KMS-11 (cell line): Measurements from ENCODE around the gene POPDC3.

Experiments
- H2AFZ ChIP-seq: fragments of 200-600 bp; sonication (generic); 2 replicates; pipeline ENCODE4 v1.6.1; 2016; ENCODE audit warnings: antibody characterized with exemption, mixed run types, low read depth
- H3K27ac ChIP-seq: fragments of 200-600 bp; sonication (generic); 2 replicates; pipeline ENCODE4 v1.6.1; 2016; ENCODE audit warnings: mild to moderate bottlenecking, mixed run types
- H3K27me3 ChIP-seq: fragments of 200-600 bp; sonication (generic); 2 replicates; pipeline ENCODE4 v1.6.1; 2017; ENCODE audit warnings: mild to moderate bottlenecking, low read depth, mixed run types, moderate library complexity; ENCODE audit not compliant: insufficient read depth
- H3K36me3 ChIP-seq: fragments of 200-600 bp; sonication (generic); 2 replicates; pipeline ENCODE4 v1.6.1; 2017; ENCODE audit warnings: mild to moderate bottlenecking, mixed run types; ENCODE audit not compliant: insufficient read depth
- H3K4me1 ChIP-seq: fragments of 200-600 bp; sonication (generic); 2 replicates; pipeline ENCODE4 v1.6.1; 2016; ENCODE audit warnings: mild to moderate bottlenecking, low read depth, mixed run types; ENCODE audit not compliant: poor library complexity, severe bottlenecking
- H3K4me2 ChIP-seq: fragments of 200-600 bp; sonication (generic); 2 replicates; pipeline ENCODE4 v1.7.0; 2016; ENCODE audit warnings: mild to moderate bottlenecking, mixed run types
- H3K4me3 ChIP-seq: fragments of 200-600 bp; sonication (generic); IDR thresholded peaks from 2 replicates; pipeline ENCODE4 v1.6.1; 2017; ENCODE audit warnings: low read depth, low read length, mixed read lengths; ENCODE audit not compliant: insufficient read depth
- H3K79me2 ChIP-seq: fragments of 200-600 bp; sonication (generic); 2 replicates; pipeline ENCODE4 v1.6.1; 2016; ENCODE audit warnings: low read depth, mixed run types; ENCODE audit not compliant: insufficient read depth
- H3K9ac ChIP-seq: fragments of 200-600 bp; sonication (generic); 2 replicates; pipeline ENCODE4 v1.6.1; 2016; ENCODE audit warnings: mild to moderate bottlenecking, mixed run types
- H4K20me1 ChIP-seq: fragments of 200-600 bp; sonication (generic); 2 replicates; pipeline ENCODE4 v1.6.1; 2016; ENCODE audit warnings: mild to moderate bottlenecking, mixed run types; ENCODE audit not compliant: insufficient read depth
- CTCF ChIP-seq: fragments of 200-600 bp; sonication (generic); conservative IDR thresholded peaks from 2 replicates; pipeline ENCODE4 v1.6.1; 2017; ENCODE audit warnings: low read depth, mild to moderate bottlenecking, antibody characterized with exemption, low read length, moderate library complexity, mixed read lengths

The POPDC3 gene

GRCh38 chr6:105151644-105152043 lies 28.2 kb downstream of the POPDC3 start:
- H3K4me3 ChIP-seq = no peak overlapping the region
- peak overlapping the region; percentile 100 for H3K27ac ChIP-seq
- TF ChIP-seq CTCF = no peak
- no peaks in the 10 kb centered on the region for H3K36me3 ChIP-seq
- H4K20me1 ChIP-seq = no peaks in the 10 kb centered on the region
- H3K4me1 ChIP-seq = peaks cover 41% of the 10 kb centered on the region
- peak overlapping the region; percentile 87 for H3K9ac ChIP-seq
- no peaks in the 10 kb centered on the region for H3K79me2 ChIP-seq
- no peaks in the 10 kb centered on the region for H3K27me3 ChIP-seq
- H2AFZ ChIP-seq = peak overlapping the region; percentile 48
- H3K4me2 ChIP-seq = peak overlapping the region; percentile 90

- no peak overlapping the region for H3K4me2 ChIP-seq
- peaks cover 5% of the 10 kb centered on the region for H3K4me1 ChIP-seq
- H3K9ac ChIP-seq = no peak overlapping the region
- no peak overlapping the region for H3K4me3 ChIP-seq
- H3K27ac ChIP-seq = no peak overlapping the region
- no peak overlapping the region for H2AFZ ChIP-seq
- no peak for TF ChIP-seq CTCF
- no peaks in the 10 kb centered on the region for H3K36me3 ChIP-seq
- no peaks in the 10 kb centered on the region for H3K27me3 ChIP-seq
- no peaks in the 10 kb centered on the region for H3K79me2 ChIP-seq
- H4K20me1 ChIP-seq = no peaks in the 10 kb centered on the region
Measured at GRCh38 chr6:105138141-105138540, 41.7 kb downstream of the POPDC3 start.

- H3K79me2 ChIP-seq = no peaks in the 10 kb centered on the region
- no peaks in the 10 kb centered on the region for H3K27me3 ChIP-seq
- H3K36me3 ChIP-seq = no peaks in the 10 kb centered on the region
- peak overlapping the region; percentile 21; the same call in 1 of the 2 replicates for H3K4me2 ChIP-seq
- H2AFZ ChIP-seq = peak overlapping the region; percentile 73
- H4K20me1 ChIP-seq = no peaks in the 10 kb centered on the region
- no peak overlapping the region for H3K4me3 ChIP-seq
- TF ChIP-seq CTCF = no peak
- no peak overlapping the region for H3K9ac ChIP-seq
- H3K4me1 ChIP-seq = peaks cover 5% of the 10 kb centered on the region
- no peak overlapping the region for H3K27ac ChIP-seq
Measured at GRCh38 chr6:105137388-105137787, 42.4 kb downstream of the POPDC3 start.

GRCh38 chr6:105136431-105137350 lies 43.1 kb downstream of the POPDC3 start:
- TF ChIP-seq CTCF = no peak
- peaks cover 5% of the 10 kb centered on the region for H3K4me1 ChIP-seq
- no peaks in the 10 kb centered on the region for H3K79me2 ChIP-seq
- H3K36me3 ChIP-seq = no peaks in the 10 kb centered on the region
- no peaks in the 10 kb centered on the region for H3K27me3 ChIP-seq
- H4K20me1 ChIP-seq = no peaks in the 10 kb centered on the region
- H3K9ac ChIP-seq = peak overlapping the region; percentile 59
- H3K4me3 ChIP-seq = no peak overlapping the region
- peak overlapping the region; percentile 24; the same call in 1 of the 2 replicates for H3K27ac ChIP-seq
- peak overlapping the region; percentile 73 for H2AFZ ChIP-seq
- H3K4me2 ChIP-seq = peak overlapping the region; percentile 64; the same call in 1 of the 2 replicates
